CD4-positive, alpha-beta T cell (primary cell): ENCODE measurements around the gene ZC3H4. TPM values are rescaled to one million over a fixed set of nuclear protein-coding genes. Genes with fewer than 3 reads are reported as not detected.

Experiments used
- ATAC-seq: fragments of 200-7000 bp; cut with Tn5 transposase; one replicate; pipeline ENCODE4 v1.10.0; 2022; ENCODE audit warnings: mild to moderate bottlenecking; ENCODE audit not compliant: poor library complexity
- CTCF ChIA-PET: fragments of 350-600 bp; sonication (Branson Sonifier 250); formaldehyde crosslinking; loops from one replicate; lab custom pipeline; 2021; ENCODE audit warnings: antibody characterized with exemption, inconsistent platforms; lab: Charles Lee
- POLR2A ChIA-PET: fragments of 350-600 bp; sonication (Branson Sonifier 250); formaldehyde crosslinking; loops from one replicate; lab custom pipeline; 2021; ENCODE audit warnings: antibody characterized with exemption, inconsistent platforms; lab: Charles Lee
- DNase-seq, 14 experiments: peaks; one replicate each; pipeline ENCODE4 v3.0.0-alpha.2; 2013 to 2020; ENCODE audit warnings: mixed read lengths in 2 of 14
- H3K27ac ChIP-seq, 2 donors: one replicate each; pipeline versions ENCODE4 v1.5.1 to v1.7.0; 2013; ENCODE audit warnings: low read length in 2 of 2, low read depth in 1 of 2, mild to moderate bottlenecking in 1 of 2
- H3K27me3 ChIP-seq, 2 experiments: 1 replicate in 1 of 2; 2 replicates in 1 of 2; pipeline versions ENCODE4 v1.6.1 to v1.7.0; 2013; ENCODE audit warnings: low read length in 2 of 2, control low read depth in 1 of 2, mild to moderate bottlenecking in 1 of 2, moderate library complexity in 1 of 2; ENCODE audit not compliant: insufficient read depth in 2 of 2, control insufficient read depth in 1 of 2
- H3K36me3 ChIP-seq: one replicate; pipeline ENCODE4 v1.6.1; 2013; ENCODE audit warnings: low read length, control low read depth; ENCODE audit not compliant: insufficient read depth
- H3K4me1 ChIP-seq: one replicate; pipeline ENCODE4 v1.6.1; 2013; ENCODE audit warnings: low read length, control low read depth; ENCODE audit not compliant: insufficient read depth
- H3K4me3 ChIP-seq: one replicate; pipeline ENCODE4 v1.5.1; 2013; ENCODE audit warnings: mild to moderate bottlenecking, low read length, moderate library complexity
- H3K9me3 ChIP-seq, 2 experiments: 1 replicate in 1 of 2; 2 replicates in 1 of 2; pipeline versions ENCODE4 v1.6.1 to v1.7.0; 2013; ENCODE audit warnings: low read length in 2 of 2, mild to moderate bottlenecking in 2 of 2, control low read depth in 1 of 2, moderate library complexity in 1 of 2; ENCODE audit not compliant: control insufficient read depth in 1 of 2, insufficient read depth in 1 of 2
- H3K27ac Mint-ChIP-seq: one replicate; pipeline ENCODE4 v1.8.0; 2020; ENCODE audit warnings: mixed read lengths
- H3K27me3 Mint-ChIP-seq: one replicate; pipeline ENCODE4 v1.8.0; 2021; ENCODE audit warnings: mixed read lengths
- H3K36me3 Mint-ChIP-seq: one replicate; pipeline ENCODE4 v1.8.0; 2021; ENCODE audit warnings: low read depth, mixed read lengths
- H3K4me1 Mint-ChIP-seq: one replicate; pipeline ENCODE4 v1.8.0; 2021; ENCODE audit warnings: low read depth, mixed read lengths
- H3K4me3 Mint-ChIP-seq: one replicate; pipeline ENCODE4 v1.8.0; 2020; ENCODE audit warnings: mild to moderate bottlenecking, mixed read lengths
- H3K9me3 Mint-ChIP-seq: one replicate; pipeline ENCODE4 v1.8.0; 2020; ENCODE audit warnings: mixed read lengths
- intact Hi-C, 2 experiments: fragments of 100-400 bp; cut with DNase I in 1 of 2; cut with micrococcal nuclease in 1 of 2; formaldehyde crosslinking; loops; one replicate each; pipeline versions ENCODE4 v1.15.1 to v1.9.0; 2023 to 2025; cut with DNase I, micrococcal nuclease
- total RNA-seq, 174 experiments: library from RNA in 2 of 174; stranded (reverse) in 2 of 174; gene quantifications; one replicate each; pipeline ENCODE4 v1.2.3 and lab custom pipeline; 2021 to 2026
- TF ChIP-seq, protein P1 (sequence below): fragments of 200-600 bp; IDR thresholded peaks from one replicate; pipeline ENCODE4 v1.8.0; 2022; ENCODE audit warnings: antibody characterized with exemption, mild to moderate bottlenecking

The ZC3H4 gene
- total RNA-seq, 2 experiments from 2014 or later: 39.4 to 43.7 TPM

GRCh38 chr19:47152632-47153031 lies 39.1 kb upstream of the ZC3H4 start:
- DNase-seq (no peak), ATAC-seq (no peak)
- ChIA-PET CTCF (interaction anchor here (0.6 to 8.5 kb wide), 4 partner anchors 58 to 138 kb away, joined by 3 to 59 read pairs (median 7); no protein-coding TSS in a partner anchor), POLR2A (no interaction called here)
- H3K4me1 ChIP-seq: peaks cover 49% of the 10 kb centered on the region
- H3K4me3 Mint-ChIP-seq: no peak overlapping the region
- H3K4me1 Mint-ChIP-seq: peaks cover 53% of the 10 kb centered on the region
- H3K27me3 Mint-ChIP-seq: no peaks in the 10 kb centered on the region
- no peaks in the 10 kb centered on the region for H3K9me3 ChIP-seq
- intact Hi-C loops: no loop called here
- peaks cover 54% of the 10 kb centered on the region for H3K36me3 ChIP-seq
- H3K9me3 Mint-ChIP-seq: no peaks in the 10 kb centered on the region
- H3K27ac Mint-ChIP-seq: peak overlapping the region; percentile 27
- no peak overlapping the region for H3K4me3 ChIP-seq
- no peak overlapping the region for H3K27ac ChIP-seq
- no peaks in the 10 kb centered on the region for H3K27me3 ChIP-seq
- H3K36me3 Mint-ChIP-seq: peaks cover 66% of the 10 kb centered on the region
- TF ChIP-seq, protein P1, sequence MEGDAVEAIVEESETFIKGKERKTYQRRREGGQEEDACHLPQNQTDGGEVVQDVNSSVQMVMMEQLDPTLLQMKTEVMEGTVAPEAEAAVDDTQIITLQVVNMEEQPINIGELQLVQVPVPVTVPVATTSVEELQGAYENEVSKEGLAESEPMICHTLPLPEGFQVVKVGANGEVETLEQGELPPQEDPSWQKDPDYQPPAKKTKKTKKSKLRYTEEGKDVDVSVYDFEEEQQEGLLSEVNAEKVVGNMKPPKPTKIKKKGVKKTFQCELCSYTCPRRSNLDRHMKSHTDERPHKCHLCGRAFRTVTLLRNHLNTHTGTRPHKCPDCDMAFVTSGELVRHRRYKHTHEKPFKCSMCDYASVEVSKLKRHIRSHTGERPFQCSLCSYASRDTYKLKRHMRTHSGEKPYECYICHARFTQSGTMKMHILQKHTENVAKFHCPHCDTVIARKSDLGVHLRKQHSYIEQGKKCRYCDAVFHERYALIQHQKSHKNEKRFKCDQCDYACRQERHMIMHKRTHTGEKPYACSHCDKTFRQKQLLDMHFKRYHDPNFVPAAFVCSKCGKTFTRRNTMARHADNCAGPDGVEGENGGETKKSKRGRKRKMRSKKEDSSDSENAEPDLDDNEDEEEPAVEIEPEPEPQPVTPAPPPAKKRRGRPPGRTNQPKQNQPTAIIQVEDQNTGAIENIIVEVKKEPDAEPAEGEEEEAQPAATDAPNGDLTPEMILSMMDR: no peak

GRCh38 chr19:47152205-47152604 lies 38.6 kb upstream of the ZC3H4 start:
- Mint-ChIP-seq H3K4me1 (peaks cover 49% of the 10 kb centered on the region), H3K36me3 (peaks cover 64% of the 10 kb centered on the region), H3K27ac (peak overlapping the region; percentile 27), H3K27me3 (no peaks in the 10 kb centered on the region), H3K4me3 (no peak overlapping the region), H3K9me3 (no peaks in the 10 kb centered on the region)
- intact Hi-C loops: no loop called here
- no peaks in the 10 kb centered on the region for H3K27me3 ChIP-seq
- ChIA-PET CTCF (interaction anchor here (0.6 to 8.5 kb wide), 4 partner anchors 58 to 138 kb away, joined by 3 to 59 read pairs (median 7); no protein-coding TSS in a partner anchor), POLR2A (no interaction called here)
- H3K36me3 ChIP-seq: peaks cover 54% of the 10 kb centered on the region
- peaks cover 49% of the 10 kb centered on the region for H3K4me1 ChIP-seq
- DNase-seq: no peak
- H3K4me3 ChIP-seq: no peak overlapping the region
- TF ChIP-seq, protein P1: no peak
- no peaks in the 10 kb centered on the region for H3K9me3 ChIP-seq
- no peak overlapping the region for H3K27ac ChIP-seq
- no peak for ATAC-seq

GRCh38 chr19:47151627-47152026 lies 38.1 kb upstream of the ZC3H4 start:
- no peaks in the 10 kb centered on the region for H3K27me3 ChIP-seq
- DNase-seq: no peak
- H3K27me3 Mint-ChIP-seq: no peaks in the 10 kb centered on the region
- peaks cover 49% of the 10 kb centered on the region for H3K4me1 Mint-ChIP-seq
- no peak for ATAC-seq
- no peaks in the 10 kb centered on the region for H3K9me3 ChIP-seq
- TF ChIP-seq, protein P1: no peak
- H3K4me3 ChIP-seq: no peak overlapping the region
- peaks cover 63% of the 10 kb centered on the region for H3K36me3 Mint-ChIP-seq
- H3K27ac Mint-ChIP-seq: no peak overlapping the region
- no peaks in the 10 kb centered on the region for H3K9me3 Mint-ChIP-seq
- H3K36me3 ChIP-seq: peaks cover 54% of the 10 kb centered on the region
- ChIA-PET CTCF (interaction anchor here (8.5 kb wide), 1 partner anchor 93 kb away, joined by 59 read pairs; no protein-coding TSS in a partner anchor), POLR2A (no interaction called here)
- no peak overlapping the region for H3K4me3 Mint-ChIP-seq
- no peak overlapping the region for H3K27ac ChIP-seq
- H3K4me1 ChIP-seq: peaks cover 49% of the 10 kb centered on the region
- intact Hi-C loops: no loop called here
